Mucosa of descending colon (tissue), 3 donors: ENCODE data around the gene TTLL1. TPM values are rescaled to one million over a fixed set of nuclear protein-coding genes. Genes with fewer than 3 reads are reported as not detected.
"Not testable (repeated sequence)": the region's sequence is repeated elsewhere in the genome, so short reads cannot be mapped to it uniquely, and the experiment has no call there.

Source experiments
- ATAC-seq: fragments of 200-7000 bp; cut with Tn5 transposase; one replicate; pipeline ENCODE4 v1.9.1; 2020; ENCODE audit warnings: mild to moderate bottlenecking, moderate library complexity
- DNase-seq, 3 donors: peaks; one replicate each; pipeline ENCODE4 v3.0.0-alpha.2; 2020
- H3K36me3 ChIP-seq: fragments of 200-600 bp; one replicate; pipeline ENCODE4 v1.8.0; 2021; ENCODE audit warnings: low read depth, mild to moderate bottlenecking
- H3K4me1 ChIP-seq: fragments of 200-600 bp; one replicate; pipeline ENCODE4 v1.8.0; 2021; ENCODE audit warnings: low read depth, mild to moderate bottlenecking
- H3K4me3 ChIP-seq: fragments of 200-600 bp; one replicate; pipeline ENCODE4 v1.8.0; 2021; ENCODE audit warnings: mild to moderate bottlenecking
- H3K9me3 ChIP-seq: fragments of 200-600 bp; one replicate; pipeline ENCODE4 v1.8.0; 2021; ENCODE audit warnings: mild to moderate bottlenecking
- CTCF ChIP-seq: fragments of 200-600 bp; IDR thresholded peaks from one replicate; pipeline ENCODE4 v1.8.0; 2022; ENCODE audit warnings: antibody characterized with exemption, mild to moderate bottlenecking
- intact Hi-C, 2 donors: fragments of 100-400 bp; cut with DNase I in 1 of 2; cut with micrococcal nuclease in 1 of 2; formaldehyde crosslinking; loops; one replicate each; pipeline versions ENCODE4 v1.11.0 to v1.11.1; 2022; cut with DNase I, micrococcal nuclease
- total RNA-seq, 3 donors: library from RNA; stranded (reverse); fragmentation: NEBNext Ultra II Directional in 2 of 3; extraction: Animal tissue kit (Norgen Biotek cat#: 25700) in 2 of 3; gene quantifications; one replicate each; pipeline versions ENCODE4 v1.2.1 to v1.2.4, GENCODE V29; 2021 to 2023
- donor health status: DM: no; HTN: no; CAD: no; lungs with moderate emphysema.
- donor health status: DM: no; HTN: no; CAD: no.
- donor health status: DM: no; HTN: yes; CAD: no.

Gene TTLL1
- total RNA-seq, 3 donors from 2014 or later = 2.0 to 5.7 (median 3.4) TPM

DNA sequence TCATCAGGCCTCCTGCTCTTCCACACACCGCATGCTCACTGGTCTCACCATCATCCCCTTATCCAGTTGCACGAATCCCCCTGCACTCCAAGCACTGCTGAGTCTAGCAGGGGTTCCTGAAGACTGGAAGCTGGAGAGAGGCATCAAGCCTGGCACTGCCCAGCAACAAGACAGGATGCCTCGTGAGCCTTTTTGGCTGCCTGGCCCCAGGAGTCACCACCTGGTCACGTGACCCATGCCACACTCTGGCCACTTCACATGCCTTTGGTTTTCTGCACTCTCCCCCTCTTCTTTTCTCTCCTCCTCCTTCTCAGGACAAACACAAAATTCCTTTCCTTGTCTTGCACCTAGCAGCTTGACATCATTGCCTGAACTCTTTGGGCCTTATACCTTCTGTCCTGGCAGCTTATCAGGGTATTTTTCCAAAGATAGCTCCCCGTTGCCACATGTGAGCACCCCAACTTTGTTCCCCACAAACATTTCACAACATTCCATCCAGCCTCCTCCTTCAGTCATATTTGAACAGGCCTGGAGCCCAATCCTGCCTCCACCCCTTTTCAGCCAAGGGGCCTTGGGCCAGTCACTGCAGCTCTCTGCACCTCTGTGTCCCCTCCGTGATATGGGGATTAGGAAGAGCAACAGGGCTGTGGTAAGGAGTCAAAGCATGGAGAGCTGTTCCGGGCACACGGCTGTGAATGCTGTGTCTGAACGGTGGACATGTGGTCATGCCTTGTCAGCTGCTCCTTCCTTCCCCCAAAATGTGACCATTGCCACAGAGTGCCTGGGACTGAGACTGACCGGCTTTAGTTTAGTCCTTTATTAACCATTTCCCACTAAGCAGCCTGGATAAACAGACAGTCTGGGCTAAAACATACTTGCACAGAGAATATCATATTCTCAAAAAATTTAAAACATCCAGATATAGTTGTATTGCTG is 71.4 kb downstream of the TTLL1 start:
- Histone ChIP-seq H3K36me3 (no peaks in the 10 kb centered on the region), H3K9me3 (no peaks in the 10 kb centered on the region), H3K4me1 (peaks cover 41% of the 10 kb centered on the region), H3K4me3 (no peak overlapping the region)
- DNase-seq (no peak), ATAC-seq (no peak)
- intact Hi-C loops = no loop called here
- no peak for TF ChIP-seq CTCF

DNA sequence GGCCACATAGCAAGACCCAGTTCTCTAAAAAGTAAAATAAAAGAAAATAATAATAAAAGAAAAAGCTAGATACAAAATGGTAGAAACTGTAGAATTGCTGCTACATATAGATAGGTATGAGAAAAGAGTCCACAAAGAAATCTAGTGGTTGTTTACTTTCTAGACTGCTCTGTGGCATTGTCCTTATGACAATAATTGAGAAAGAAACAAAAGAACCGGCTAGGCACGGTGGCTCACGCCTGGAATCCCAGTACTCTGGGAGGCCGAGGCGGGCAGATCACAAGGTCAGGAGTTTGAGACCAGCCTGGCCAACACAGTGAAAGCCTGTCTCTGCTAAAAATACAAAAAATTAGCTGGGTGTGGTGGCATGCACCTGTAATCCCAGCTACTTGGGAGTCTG is 73.0 kb downstream of the TTLL1 start:
- intact Hi-C loops, DNase-seq, H3K36me3 ChIP-seq, ATAC-seq, H3K4me3 ChIP-seq, H3K9me3 ChIP-seq: not testable (repeated sequence)
- H3K4me1 ChIP-seq = peaks cover 42% of the 10 kb centered on the region

DNA sequence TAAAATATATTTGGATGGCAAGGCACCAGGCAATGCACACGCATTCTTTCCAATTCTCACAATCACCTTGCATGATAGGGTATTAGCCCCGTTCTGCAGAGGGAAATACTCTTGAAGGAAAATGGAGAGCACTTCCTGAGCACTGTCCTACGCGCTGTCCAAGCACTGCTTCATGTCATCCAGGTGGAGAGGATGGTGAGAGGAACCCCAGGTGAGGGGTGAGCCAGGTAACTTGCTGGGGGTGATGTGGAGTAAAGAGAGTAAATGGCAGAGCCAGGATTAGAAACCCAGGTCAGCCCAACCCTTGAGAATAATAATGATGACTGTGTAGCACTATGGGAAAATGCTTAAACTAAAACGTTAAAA is 73.5 kb downstream of the TTLL1 start:
- no peak for TF ChIP-seq CTCF
- intact Hi-C loops = no loop called here

GRCh38 chr22:43014869-43015676 is 74.1 kb downstream of the TTLL1 start, which contains the start of gene PACSIN2:
Gene PACSIN2, minus strand, starts transcription at chr22:43015149. Its CDS starts 103,069 bp downstream, at chr22:42912080.
- Histone ChIP-seq H3K4me3 (peak within 1 kb of the TSS; percentile 61), H3K9me3 (no peaks in the 10 kb centered on the region), H3K36me3 (no peaks in the 10 kb centered on the region), H3K4me1 (peaks cover 46% of the 10 kb centered on the region)
- intact Hi-C loops = no loop called here
- DNase-seq (peak; percentile 99 to 100 (median 100)), ATAC-seq (peak; percentile 97)
- no peak for TF ChIP-seq CTCF

More for the DNA sequence above, 73.5 kb downstream of the TTLL1 start:
- Histone ChIP-seq H3K4me3 (peak overlapping the region; percentile 61), H3K36me3 (no peaks in the 10 kb centered on the region), H3K9me3 (no peaks in the 10 kb centered on the region), H3K4me1 (peaks cover 43% of the 10 kb centered on the region)
- ATAC-seq (peak; percentile 4), DNase-seq (no peak)

GRCh38 chr22:43014316-43014868 is 74.8 kb downstream of the TTLL1 start:
- H3K36me3 ChIP-seq = no peaks in the 10 kb centered on the region
- intact Hi-C loops = no loop called here
- ATAC-seq = peak; percentile 51
- no peak for TF ChIP-seq CTCF
- H3K9me3 ChIP-seq = no peaks in the 10 kb centered on the region
- H3K4me1 ChIP-seq = peaks cover 48% of the 10 kb centered on the region
- H3K4me3 ChIP-seq = peak overlapping the region; percentile 61
- peak; percentile 64 to 82 (median 76) for DNase-seq
